Measurements from ENCODE around the gene HDAC4.

GRCh38 chr2:239399433-239399920 is 1.3 kb downstream of the HDAC4 start:
- TF ChIP-seq CTCF (IDR thresholded peaks at IDR 0.05; ENCODE audit: insufficient read depth, low read length) (no peak), POLR2AphosphoS5 (IDR thresholded peaks at IDR 0.05; ENCODE audit: low read depth) (no peak), SPI1 (IDR thresholded peaks at IDR 0.05; ENCODE audit: borderline replicate concordance, low read depth) (no peak)

Measured in HL-60 (cell line).